Activated CD4-positive, alpha-beta T cell treated with anti-CD3 and anti-CD28 coated beads, Interleukin-2, amount 50 U/mL, for 48 hours (primary cell): ENCODE data around the gene SLC28A1.
"Not testable (repeated sequence)": the region's sequence is repeated elsewhere in the genome, so short reads cannot be mapped to it uniquely, and the experiment has no call there.

Source experiments
- DNase-seq, 2 experiments: peaks; one replicate each; pipeline ENCODE4 v3.0.0-alpha.2; 2020

SLC28A1 gene

GRCh38 chr15:84862214-84862975 is 22.1 kb upstream of the SLC28A1 start:
- no peak for DNase-seq

DNA sequence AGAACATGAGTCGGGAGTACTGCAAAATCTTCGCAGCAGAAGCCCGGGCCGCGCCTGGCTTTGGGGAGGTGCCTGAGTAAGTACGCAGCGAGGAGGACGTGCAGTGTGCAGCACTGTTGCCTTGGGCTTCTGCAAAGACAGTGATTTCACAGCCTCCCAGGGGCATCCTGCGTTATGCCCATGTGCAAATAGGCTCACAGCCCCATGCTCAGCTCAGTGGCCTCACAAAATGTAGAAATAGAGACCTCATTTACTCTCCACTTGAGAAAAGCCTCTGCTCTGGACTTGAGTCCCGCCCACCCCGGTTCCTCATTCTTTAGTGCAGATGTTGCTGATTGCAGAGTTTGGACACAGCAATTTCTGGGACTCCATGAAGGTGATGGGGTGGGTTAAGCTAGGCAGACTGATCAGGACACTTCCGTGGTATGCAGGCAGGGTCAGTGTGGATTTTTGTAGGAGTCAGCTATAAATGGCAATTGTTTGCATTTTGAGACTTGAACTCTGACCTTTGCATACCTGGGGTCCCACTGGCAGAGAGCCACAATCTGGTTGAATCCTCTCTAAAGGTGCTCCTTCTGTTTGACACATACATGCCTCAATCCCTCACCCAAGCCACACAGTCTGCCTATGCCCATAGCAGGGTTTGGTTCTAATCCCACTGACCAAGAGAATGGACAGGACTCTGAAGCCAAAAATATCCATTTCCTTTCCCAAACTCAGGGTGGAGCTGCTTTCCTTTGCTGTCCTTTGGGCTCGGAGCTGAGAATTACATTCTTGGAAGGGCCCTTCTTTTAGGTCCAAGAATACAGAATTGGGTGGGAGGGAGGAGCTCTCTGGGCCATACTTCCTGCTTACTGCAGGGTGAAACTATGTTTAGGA is 20.7 kb upstream of the SLC28A1 start:
- no peak for DNase-seq

- DNase-seq: no peak
Observed at GRCh38 chr15:84864444-84864795, 20.0 kb upstream of the SLC28A1 start.

DNA sequence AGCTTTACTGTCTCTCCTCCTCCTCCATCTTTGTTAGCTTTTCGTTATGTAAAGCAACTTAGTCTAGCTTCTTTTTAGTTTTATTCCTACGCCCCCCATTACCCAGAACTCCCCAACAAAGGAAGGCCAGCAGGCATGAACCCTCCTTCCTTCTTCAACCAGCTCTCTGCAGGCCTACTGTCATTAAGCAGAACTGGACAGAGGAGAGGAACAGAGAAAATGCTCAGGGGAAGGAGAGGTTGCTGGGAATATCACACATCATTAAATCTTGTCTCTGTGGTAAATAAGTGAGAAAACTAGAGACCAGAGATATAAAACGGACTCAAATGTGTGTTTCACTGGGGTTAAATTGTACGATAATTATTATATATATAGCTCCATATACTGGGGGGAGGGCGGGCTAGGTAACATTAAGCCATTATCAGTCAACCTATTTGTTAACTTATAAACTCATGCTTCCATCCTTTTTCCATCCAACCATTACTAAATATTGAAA is 19.3 kb upstream of the SLC28A1 start:
- no peak for DNase-seq

DNA sequence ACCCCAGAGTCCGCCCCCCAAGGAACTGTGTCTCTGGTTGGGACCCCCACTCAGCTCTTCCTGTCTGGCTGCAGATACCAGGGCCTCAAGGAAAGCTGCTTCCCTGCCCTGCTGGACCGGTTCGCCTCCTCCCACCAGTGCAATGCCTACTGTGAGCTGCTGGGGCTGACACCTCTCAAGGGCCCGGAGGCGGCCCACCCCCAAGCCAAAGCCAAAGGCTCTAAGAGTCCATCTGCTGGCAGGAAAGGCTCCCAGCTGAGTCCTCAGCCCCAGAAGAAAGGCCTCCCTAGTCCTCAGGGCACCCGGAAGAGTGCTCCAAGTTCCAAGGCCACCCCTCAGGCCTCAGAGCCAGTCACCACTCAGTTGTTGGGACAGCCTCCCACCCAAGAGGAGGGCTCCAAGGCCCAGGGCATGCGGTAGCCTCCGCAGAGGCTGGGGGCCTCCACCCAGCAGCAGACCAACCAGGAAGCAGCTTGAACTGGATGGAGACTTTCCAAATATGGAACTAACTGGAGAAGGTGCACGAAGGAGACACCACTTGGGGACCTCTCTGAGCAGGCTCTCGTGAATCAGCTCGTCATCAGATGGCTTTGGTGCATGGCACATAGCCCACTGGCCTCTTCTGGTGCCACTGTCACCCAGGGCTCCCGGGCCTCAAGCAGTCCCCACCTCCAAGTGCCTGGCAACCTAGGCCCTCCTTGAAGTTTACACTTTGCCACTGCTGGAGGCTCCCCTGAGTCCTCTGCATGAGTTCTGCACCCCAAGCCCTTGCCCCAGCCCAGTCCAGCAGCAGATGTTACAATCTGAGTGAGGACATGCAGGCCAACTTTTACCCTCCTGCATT is 16.2 kb upstream of the SLC28A1 start:
- no peak for DNase-seq

GRCh38 chr15:84869510-84869909 is 15.0 kb upstream of the SLC28A1 start:
- no peak for DNase-seq

GRCh38 chr15:84871428-84871985 is 13.0 kb upstream of the SLC28A1 start:
- DNase-seq: no peak

GRCh38 chr15:84872009-84872910 is 12.2 kb upstream of the SLC28A1 start:
- DNase-seq: no peak

- DNase-seq: no peak
Observed at GRCh38 chr15:84873997-84874396, 10.5 kb upstream of the SLC28A1 start.

DNA sequence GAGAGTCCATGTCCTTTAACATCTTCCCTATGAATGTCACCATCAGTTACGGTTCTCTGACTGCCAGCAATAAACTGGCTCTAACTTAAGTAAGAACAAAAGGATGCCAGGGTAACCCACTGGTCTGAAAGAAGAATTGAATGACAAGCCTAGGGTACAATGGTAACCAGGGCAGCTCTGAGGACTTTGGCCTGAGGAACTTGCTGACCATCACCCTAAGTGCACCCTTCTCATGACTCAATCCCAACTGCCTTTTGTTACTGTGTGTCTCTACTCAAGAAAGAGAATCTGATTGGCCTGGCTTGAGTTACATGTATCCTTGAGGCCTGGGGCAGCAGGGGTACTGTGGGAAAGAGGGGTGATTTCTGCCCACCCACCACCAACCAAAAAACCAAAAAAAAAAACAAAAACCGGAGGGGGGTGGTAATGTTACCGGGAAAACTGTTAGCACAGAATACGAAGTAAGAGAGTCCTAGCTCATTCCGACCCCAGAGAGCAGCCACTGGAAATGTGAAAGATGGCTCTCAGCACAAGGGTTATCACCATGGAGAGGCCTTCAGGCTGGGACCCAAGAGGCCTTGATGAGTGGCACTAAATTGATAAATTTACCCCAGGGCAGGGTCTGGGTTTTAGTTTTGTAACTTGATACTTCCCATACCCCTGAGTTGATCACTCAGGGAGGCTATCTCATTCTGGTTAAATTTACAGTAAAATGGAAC is 9.3 kb upstream of the SLC28A1 start:
- DNase-seq: no peak

- no peak for DNase-seq
Observed at GRCh38 chr15:84876269-84876668, 8.2 kb upstream of the SLC28A1 start.

DNA sequence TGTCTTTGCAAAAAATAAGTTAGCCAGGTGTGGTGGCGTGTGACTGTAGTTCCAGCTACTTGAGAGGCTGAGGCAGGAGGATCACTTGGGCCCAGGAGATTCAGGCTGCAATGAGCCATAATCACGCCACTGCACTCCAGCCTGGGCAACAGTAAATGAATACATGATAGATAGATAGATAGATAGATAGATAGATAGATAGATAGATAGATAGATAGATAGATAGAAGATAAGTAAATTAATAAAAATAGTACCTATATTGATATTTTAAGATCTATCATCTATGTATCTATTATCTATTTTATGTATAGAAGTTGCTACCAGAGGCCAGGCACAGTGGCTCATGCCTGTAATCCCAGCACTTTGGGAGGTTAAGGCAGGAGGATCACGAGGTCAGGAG is 6.8 kb upstream of the SLC28A1 start:
- not testable (repeated sequence) for DNase-seq

DNA sequence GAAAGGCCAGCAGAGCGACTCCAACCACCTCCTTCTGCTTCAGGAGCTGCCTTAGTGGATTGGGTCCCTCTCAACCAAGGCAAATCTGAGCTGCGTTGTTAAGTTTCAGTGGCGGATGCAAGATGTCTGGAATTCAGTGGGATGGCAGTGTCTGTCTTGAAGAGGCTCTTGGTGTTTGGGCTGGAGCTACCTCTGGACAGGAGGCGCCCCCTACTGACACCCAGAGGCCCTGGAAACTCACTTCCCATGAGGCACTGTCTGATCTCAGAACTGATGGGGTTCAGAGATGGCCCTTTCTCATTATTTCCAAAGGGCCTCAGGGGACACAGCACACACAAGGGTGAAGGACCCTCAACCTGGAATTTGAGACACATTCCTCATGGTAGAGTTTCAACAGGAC is 6.0 kb upstream of the SLC28A1 start:
- peak; percentile 74 to 79 for DNase-seq

GRCh38 chr15:84879088-84879780 is 5.2 kb upstream of the SLC28A1 start:
- DNase-seq: no peak

DNA sequence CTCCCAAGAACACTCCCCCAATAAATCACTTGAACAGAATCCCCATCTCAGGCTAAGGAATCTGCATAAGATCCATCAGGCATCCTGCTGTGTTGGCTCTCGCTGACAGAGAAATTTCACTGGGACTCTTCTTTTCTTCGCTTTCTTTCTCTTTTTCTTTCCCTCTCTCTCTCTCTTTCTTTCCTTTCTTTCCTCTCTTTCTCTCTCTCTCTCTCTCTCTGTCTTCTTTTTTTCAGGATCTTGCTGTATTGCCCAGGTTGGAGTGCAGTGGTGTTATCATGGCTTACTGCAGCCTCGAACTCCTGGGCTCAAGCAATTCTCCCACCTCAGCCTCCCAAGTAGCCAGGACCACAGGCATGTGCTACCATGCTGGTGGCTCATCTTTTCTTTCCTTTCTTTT is 4.5 kb upstream of the SLC28A1 start:
- no peak for DNase-seq

DNA sequence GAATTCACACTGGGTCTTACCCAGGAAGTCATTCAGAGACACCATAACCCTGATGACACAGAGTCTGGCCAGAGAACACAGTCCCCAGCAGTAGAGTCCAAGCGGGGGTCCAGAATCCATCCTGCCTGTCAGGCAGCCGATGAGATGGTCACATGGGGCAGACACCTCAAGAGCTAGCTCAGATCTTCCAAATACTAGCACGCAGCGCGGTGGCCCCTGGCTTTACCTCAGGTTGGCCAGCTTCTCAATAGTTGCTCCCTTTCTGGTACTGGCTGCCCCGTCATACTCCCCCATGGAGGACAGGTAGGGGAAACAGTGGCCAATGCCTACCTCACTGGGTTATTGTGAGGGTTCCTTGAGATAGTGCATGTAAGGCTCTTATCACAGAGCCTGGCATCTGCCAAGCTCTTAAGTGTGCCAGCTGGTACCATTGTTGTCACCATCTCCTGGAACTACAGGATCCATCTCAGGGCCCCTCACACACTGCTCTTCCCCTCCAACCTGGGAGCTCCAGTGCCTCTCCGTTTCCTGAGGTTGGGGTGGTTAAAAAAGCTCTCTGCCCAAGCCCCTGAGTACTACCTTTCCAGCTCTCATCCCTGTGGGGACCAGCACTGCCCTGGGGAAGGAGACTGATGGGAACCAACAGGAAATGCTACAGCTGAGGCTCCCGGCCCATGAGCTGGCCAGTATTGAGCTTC is 3.5 kb upstream of the SLC28A1 start:
- no peak for DNase-seq

GRCh38 chr15:84881520-84881830 is 3.0 kb upstream of the SLC28A1 start:
- DNase-seq: no peak

GRCh38 chr15:84883466-84883865 is 996 bp upstream of the SLC28A1 start:
- no peak for DNase-seq

- no peak for DNase-seq
Observed at GRCh38 chr15:84885801-84886200, 1.3 kb downstream of the SLC28A1 start.
